Activated CD4-positive, alpha-beta T cell treated with anti-CD3 and anti-CD28 coated beads for 1 hour (primary cell): ENCODE results near the gene IZUMO1.
"Not testable (repeated sequence)": the region's sequence is repeated elsewhere in the genome, so short reads cannot be mapped to it uniquely, and the experiment has no call there.

Experiments used
- DNase-seq: peaks from one replicate; pipeline ENCODE4 v3.0.0-alpha.2; 2020

IZUMO1 gene

DNA sequence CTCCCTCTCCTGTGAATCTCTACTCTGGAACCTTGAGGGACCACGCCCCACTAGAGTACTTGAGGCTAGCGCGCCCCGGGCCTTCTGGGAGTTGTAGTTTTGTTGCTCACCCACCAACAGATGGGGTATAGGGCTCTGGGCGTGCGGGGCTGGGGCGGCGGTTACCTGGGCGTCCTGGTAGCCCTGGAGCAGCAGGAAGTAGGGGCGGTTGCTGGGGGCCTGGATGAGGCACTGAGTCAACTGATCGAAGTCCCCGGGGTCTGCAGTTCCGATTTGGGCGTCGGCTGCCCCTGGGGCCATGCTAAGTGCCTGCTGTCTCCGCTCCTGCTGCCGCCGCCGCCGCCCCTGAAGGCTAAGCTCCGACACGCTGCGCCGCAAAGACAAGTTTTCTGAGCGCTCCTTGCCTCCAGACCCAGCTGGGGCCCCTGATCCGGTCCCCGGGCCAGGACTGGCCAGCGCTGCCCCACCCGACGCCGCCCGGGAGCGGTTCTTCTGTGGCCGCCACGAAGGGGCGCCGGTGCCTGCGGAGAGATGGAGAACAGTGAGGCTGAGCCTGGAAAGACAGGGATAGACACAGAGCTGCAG lies 11.6 kb downstream of the IZUMO1 start:
- DNase-seq = no peak

DNA sequence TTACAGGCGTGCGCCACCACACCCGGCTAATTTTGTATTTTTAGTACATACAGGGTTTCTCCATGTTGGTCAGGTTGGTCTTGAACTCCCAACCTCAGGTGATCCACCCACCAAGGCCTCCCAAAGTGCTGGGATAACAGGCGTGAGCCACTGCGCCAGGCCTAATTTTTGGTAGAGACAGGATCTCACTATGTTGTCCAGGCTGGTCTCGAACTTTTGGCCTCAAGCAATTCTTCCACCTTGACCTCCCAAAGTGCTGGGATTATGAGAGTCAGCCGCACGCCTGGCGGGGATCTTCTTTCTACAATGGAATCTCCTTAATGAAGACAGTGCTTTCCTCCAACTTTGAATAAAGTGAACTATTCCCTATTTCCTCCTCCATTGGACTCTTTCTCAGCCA lies 12.1 kb downstream of the IZUMO1 start:
- DNase-seq = no peak

DNA sequence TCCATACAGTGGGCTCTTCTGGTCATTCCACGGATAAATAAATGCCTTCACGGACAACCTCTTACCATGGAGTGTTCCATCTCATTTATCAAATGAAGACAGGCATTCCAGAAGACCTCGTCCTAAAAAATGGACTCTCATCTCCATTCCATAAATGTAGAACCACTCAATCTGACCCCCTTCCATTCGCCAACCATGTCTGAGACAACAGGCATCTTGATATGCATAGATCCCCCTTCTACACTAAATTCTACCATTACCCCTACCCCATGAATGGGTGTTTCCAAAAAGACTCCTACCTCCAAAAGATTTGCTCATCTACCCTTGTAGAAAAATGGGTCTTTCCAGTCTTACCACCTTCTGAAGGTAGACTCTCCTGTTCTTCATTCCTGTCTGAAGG lies 15.3 kb downstream of the IZUMO1 start:
- DNase-seq = no peak

DNA sequence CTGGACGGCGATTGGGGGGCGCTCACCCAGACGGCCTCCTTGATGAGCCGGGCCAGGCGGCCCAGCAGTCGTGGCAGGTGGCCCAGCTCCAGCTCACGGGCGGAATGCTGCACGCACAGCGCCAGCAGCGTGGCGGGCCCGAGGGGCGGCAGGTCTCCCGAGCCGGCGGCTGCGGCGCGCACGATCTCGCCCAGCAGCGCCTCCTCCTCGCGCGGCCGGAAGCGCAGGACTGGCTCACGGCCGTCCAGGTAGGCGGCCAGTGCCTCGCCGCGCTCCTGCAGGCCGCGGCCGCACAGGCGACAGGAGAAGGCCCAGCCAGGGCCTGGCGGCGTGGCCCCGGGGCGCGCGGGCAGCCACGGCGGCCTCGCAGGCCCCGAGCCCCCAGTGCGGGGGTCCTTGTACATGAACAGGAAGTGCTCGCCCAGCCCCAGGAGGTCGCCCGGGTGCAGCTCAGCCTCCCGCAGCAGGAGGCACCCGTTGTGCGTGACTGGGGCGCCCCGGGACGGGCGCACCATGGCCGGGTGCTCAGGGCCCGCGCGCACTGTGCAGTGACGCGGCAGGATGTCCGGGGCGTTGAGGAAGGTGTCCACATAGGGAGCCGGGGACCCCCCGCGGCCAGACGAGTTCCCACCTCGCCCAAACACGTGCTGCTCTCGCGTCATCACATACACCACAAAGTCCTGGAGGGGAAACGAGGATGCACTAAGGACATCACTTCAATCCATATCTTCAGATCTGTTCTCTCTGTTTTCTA lies 17.6 kb downstream of the IZUMO1 start:
- no peak for DNase-seq

DNA sequence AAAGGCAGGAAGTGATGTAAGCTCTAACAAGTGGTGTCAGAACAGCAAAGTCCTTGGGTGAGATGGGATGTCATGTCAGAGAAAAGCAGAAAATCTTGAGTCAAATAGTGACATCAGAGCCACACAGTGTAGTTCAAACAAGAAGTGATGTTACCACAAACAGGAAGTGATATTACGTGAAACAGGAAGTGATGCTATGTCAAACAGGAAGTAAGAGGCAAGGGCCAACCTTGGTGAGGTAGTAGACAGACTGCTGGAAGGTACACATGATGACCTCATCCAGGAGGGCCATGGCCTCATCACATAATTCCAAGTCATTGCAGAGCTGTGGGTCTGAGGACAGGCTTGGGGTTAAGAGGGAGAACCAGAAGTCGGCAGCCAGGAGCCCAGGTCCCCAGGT lies 20.2 kb downstream of the IZUMO1 start:
- no peak for DNase-seq

DNA sequence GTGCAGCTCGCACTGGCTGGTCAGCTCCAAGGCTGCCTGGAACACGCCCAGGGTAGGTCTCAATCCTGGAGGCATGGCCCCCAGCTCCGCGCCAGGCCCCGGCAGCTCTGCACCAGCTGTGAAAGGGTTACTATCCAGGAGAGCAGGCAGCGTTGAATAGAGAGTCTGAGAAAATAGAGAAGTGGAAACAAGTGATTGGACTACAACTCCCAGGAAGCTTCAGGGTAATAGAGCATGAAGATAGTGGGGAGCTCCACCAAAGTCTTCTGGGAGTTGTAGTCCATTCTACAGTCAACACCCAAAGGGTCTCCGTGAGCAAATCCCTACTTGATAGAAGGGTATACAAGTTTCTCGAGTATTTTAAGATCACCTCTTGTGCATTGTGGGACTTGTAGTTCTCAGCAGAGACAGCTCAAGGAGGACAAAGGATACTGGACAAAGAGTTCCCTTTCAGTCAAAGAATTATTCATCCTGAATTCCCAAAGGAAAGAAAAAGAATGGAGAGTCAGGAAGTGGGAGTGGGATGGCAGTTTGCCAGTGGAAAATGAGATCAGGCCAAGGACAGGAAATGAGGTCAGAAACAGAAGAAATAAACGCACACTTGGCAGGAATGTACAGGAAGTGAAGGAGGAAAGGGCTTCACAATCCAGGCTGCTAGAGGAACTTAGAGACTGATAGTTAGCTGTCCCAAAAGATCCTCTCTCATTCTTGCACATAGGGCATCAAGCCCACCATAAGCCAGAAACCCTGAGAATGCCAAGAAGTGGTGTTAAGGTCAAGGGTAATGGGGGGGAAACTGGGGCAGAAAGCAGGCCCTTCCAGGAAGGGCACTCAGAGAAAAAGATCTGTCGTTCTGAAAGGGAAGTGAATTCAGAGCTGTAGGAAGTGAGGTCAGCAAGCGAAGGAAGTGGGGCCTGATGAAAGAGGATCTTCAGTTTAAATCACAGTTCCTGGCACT lies 21.6 kb downstream of the IZUMO1 start:
- no peak for DNase-seq

DNA sequence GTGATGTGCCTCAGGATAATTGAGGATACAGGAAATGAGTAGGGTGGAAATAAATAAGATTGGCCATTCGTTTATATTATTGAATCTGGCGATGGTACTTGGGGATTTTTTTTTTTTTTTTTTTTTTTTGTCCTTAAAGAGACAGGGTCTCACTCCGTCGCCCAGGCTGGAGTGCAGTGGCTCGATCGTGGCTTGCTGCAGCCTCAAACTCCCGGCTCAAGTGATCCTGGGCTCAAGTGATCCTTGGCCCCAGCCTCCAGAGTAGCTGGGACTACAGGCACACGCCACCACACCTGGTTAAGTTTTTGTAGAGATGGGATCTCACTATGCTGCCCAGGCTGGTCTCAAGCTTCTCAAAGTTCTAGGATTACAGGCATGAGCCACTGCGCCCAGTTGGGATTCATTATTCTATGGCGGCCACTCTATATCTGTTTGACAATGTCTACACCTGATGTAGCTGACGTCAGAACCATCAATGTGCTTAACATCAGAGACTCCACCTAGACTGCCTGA lies 24.5 kb downstream of the IZUMO1 start:
- no peak for DNase-seq

DNA sequence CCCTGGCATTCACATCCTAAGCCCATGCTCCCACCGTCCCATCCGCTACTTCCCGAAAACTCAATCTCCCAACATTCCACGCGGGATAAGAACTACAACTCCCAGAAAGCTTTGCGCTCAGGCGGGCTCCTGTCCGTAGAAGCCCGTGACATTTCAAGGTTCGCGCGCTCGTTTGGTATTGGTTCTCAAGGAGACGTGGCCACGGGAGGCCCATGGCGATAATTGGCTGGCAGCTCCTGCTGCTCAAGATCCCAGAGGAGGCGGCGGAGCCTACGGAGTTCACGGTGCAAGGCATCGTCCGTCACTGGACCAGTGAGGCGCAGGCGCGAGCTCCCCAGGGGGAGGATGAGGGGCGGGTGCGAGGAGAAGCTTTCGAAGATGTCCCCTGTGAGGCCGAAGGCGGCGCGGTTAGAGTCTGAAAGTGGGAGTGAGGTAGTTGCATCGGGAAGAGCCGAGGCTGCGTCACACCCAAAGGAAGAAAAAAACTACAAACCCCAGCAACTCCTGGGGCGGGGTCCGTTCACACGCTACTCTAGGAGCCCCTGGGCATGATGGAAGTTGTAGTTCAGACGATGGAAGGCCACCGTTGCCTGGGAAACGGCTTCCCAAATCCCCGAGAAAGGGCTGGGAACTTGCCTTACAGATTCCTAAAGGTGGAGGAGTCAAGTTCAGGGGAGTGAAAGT lies 26.0 kb downstream of the IZUMO1 start:
- DNase-seq = peak; percentile 82

DNA sequence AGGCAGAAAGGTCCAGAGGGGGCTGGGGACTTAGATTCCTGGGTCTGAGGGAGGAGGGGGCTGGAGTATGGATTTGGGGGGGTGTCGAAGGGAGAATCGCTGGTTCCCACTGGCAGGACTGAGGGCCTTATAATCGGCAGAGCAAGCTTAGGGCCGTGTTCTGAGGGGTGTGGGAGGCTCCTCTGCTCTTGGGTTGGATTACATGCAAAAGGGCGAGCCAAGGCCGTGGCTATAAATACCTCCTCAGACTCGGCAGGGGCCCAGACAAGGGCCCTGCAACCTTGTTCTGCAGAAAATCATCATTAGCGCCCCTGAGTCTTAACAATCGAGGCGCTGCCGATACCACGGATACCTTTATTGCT lies 26.5 kb downstream of the IZUMO1 start:
- no peak for DNase-seq

DNA sequence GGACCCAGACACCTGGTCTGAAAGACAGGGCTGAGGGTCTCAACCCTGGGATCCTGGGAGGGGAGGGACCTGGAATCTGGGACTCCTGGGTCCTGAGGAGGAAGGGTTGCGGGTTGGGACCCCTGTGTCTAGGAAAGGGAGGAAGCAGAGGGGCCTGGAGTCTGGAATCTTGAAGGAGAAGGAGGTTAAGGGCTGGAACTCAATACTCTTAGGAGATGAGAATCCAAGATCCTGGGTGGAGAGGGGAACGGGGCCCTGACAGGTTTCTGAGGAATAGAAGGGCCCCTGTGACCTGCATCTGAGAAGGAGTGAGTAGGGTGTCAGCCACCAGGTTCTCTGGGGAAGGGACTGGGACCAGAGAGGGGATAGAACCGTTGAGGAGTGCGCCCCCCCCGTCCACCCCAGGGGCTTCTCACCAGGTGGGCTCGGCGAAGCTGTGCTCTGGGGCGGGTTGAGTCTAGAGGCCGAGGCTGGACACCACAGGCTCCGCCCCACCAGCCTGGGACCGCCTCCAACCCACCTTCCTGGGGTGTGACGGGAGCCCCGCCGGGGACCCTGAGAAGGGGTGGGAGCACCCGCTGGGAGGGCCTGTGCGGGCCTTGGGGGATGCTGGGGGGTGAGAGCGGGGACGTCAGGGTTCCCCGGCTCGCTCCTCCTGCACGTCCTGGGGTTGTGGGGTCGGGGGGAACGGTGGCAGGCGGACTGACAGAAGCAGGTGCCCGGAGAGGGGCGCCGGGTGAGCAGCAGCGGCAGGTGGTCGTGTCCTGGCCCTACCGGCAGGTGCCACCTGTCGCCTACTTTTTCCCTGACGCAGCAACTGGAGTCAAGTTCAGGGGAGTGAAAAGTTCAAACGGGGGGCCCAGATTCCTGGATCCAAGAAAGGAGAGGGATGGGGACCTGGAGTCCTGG lies 27.2 kb downstream of the IZUMO1 start, which contains the start of gene MAMSTR:
Gene MAMSTR (minus strand): TSS at position 463 of the 909 bp plus-strand sequence. CDS start 694 bp downstream, outside the sequence.
- no peak for DNase-seq

DNA sequence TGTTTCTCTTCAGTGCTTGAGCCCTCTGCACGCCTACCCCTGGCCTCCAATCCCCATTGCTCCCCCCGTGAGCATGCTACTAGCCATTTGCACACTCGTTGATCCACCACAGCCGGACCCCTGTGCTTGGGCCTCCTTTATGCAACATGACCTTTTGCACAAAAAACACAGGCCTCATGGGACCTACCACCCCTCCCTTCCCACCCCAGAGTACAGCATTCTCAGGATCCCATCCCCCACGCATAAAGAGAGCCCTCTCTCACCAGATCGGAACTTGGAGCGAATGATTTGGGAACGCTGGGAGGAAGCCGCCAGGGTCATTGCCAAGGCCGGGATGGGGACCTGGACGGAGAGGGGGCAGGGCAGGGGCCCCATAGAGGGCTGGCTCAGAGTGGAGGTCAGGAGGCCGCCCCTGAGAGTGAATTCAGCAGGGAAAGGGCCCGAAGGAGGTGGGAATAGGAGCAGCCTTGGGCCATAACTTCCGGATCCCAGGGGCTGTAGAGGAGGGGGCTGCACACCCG lies 27.9 kb downstream of the IZUMO1 start:
- DNase-seq = no peak

DNA sequence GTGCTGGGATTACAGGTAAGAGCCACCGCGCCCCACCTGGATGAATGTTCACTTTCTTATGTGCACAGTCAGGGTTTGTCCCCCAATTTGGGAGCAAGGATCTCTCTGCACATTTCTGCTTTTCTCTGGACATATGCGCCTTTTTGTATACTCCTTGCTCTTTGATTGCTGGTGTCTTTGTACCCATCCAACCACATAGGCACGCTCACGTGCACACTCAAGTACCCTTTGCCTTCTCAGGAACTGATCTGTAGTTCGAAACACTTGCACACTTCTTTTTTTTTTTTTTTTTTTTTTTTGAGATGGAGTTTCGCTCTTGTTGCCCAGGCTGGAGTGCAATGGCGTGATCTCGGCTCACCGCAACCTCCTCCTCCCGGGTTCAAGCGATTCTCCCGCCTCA lies 28.6 kb downstream of the IZUMO1 start:
- DNase-seq = not testable (repeated sequence)

DNA sequence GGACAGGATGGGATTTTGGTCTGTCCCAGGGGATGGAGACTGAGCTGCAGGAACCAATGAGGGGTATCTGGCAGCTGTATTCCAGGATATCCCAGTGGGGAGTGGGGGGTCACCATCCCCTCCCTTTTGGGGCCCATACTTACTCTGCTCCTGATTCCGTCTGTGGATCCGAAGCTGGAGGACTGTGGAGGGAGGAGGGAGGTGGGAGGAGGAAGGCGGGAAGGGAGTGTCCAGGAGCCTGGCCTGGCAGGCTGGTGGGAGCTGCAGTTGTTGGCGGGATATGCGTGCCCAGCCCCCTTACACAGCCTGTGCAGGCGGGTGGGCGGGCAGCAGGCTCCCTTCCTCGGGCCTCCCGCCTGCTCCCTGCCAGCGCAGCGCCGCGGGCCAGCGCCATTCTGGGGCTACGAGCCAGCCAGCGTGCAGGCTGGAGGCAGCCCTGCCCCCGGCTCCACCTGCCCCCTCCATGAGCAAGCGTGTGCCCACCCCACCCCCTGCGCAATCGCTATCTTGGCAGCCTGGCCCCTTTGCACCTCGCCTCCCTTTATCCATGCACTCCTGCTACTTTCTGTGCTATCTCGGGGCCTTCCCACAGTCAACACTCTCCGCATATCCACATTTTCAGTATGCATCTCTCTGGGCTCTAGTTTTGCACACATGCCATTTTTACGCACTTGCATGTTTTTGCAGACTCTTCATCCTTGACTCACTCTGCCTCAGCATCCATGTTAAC lies 30.0 kb downstream of the IZUMO1 start:
- DNase-seq = no peak

DNA sequence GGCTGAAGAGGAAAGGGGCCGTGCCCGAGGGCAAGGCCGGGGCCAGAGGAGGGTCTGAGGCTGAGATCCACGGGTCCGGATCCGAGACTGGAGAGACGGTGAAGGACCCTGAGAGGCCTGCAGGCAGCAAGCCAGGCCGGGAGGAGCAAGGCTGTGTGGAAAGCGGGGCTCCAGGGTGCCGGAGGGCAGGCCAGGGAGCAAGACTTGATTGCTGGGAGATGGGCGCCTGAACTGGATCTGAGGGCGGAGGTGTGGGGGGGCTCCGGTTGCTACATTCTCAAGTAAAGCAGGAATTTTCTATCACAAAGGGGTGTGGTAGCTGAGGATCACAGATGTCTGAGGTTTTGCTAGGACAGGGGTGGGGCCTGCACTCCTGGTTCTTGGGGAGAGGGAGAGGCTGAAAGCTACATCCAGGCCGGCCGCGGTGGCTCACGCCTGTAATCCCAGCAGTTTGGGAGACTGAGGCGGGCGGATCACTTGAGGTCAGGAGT lies 31.0 kb downstream of the IZUMO1 start:
- no peak for DNase-seq

DNA sequence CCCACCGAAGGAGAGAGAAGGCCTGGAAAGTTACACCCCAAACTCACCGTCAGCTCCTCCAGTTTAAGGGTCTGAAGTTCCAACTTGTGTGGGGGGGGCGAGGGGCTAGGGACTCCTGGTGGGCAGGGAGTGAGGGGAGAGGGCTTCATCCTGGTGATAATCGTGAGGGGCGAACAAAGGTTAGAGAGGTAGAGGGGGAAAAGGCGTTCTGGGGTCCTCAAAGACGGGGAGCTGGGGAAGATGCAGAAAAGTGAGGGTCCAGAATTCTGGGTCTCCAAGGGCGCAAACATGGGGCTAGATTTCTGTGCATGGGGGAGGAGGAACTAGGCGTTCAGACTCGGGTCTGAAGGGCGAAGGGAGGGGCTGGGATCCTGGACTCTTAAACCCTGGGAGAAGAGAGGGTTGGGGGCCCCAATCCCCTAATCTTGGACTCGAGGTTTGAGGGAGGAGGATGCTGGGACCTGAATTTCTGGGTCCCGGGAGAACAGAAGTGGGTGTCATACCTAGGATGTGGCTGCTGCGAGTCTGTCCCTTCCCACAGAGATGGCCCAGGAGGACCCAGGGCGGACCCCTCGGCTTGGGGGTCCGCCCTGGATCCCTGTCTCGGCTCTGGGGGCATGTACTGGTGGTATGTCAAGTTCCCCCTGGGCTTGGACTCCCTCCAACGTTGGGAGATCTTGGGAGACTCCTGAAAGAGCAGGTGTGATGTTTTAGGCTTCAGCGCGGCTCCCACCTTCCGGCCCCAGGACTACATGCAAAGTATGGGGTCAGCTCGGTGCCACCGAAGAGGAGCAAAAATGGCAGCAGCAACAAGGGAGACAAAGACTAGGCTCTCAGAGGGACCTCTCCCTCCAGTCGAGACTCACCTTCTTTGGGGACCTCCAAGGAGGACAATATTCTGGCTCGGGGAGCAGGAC lies 31.7 kb downstream of the IZUMO1 start:
- DNase-seq = no peak

DNA sequence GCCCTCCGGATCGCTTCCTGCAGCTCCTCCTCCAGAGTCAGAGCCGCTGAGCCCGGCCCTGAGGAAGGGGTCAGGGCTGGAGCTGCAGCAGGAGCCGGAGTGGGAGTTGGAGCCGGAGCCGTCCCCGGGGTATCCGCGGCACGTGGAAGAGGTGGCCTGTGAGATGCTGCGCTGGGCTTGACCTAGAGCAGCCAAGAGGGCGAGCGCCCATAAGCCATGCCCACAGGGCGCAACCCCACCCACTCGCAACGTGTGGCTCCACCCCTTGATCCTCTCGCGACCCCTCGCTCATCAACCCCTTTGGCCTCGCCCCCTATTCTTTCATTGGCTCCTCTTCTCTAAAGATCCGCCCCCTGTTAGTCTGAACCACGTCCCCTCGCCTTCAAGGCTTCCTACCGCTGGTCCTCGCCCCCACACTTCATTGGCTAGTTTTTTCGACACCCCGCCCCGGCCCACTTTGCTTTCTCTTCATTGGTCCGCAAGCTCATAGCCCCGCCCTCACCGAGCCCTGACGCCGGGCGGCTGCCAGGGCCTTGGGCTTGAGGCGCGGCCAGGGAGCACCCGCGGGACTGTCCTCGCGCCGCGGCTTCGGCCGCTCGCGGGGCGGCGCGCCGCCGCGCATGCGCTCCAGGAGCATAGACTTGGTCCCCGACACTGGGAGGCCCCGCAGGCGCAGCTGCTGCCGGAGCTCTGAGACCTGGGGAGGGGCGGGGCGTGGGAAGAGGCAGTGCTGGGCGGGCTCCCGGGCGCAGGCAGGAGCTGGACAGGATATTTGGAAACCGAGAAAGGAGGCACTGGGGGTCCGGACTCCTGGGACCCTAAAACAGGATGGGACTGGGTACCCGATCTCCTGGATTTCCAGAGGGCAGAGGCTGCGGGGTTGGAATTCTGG lies 32.6 kb downstream of the IZUMO1 start:
- DNase-seq = peak; percentile 92

DNA sequence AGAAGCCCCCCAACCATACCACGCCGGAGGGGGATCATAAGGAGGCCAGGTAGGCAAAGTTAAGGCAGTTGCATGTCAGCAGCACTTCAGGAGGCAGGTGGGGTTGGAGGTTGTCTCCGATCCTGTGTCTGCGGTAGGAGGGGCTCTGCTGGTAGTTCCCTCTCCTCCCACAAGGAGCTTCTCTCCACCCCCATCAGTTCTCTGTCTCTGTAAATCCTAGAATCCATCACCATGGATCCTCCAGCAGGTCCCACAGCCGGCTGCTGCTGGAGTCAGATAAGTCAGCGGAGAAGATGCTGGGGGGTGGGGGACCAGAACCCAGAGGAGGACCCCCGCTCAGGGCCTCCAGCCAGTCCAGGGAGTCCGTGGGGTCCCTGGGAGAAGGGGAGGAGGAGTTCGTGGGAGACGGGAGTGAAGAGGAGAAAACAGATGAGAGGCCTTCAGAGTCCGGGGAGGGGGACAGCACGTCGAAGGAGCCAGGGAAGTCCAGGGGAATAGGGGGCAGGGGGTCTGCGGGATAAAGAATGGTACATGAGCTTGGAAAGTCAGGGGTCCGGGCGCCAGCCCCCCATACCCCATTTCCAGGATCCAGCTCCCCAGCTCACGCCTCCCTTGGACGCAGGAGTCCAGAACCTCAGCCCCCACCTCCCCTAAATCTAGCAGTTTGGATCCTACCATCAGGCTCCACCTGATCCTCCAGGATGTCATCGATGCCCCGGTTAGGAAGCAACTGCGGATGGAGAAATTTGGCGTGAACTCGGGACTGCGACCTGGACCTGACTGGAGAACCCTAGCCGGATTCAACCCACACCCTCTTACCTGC lies 33.5 kb downstream of the IZUMO1 start:
- DNase-seq = no peak
